OCI-LY1 (cell line): ENCODE measurements around the gene PDE4D.

ENCODE experiments used
- EZH2 ChIP-seq: fragments of 200-600 bp; sonication (generic), shearing (Covaris generic); IDR thresholded peaks from 2 replicates; pipeline ENCODE4 v1.8.0; 2017; ENCODE audit warnings: borderline replicate concordance, mixed run types, mild to moderate bottlenecking, antibody characterized with exemption, low read length, moderate library complexity, mixed read lengths
- TF ChIP-seq, protein P1 (sequence below): fragments of 200-600 bp; sonication (generic), shearing (Covaris generic); IDR thresholded peaks from 2 replicates; pipeline ENCODE4 v1.5.1; 2017; ENCODE audit warnings: mild to moderate bottlenecking, antibody characterized with exemption, low read length, moderate library complexity, mixed read lengths

DNA sequence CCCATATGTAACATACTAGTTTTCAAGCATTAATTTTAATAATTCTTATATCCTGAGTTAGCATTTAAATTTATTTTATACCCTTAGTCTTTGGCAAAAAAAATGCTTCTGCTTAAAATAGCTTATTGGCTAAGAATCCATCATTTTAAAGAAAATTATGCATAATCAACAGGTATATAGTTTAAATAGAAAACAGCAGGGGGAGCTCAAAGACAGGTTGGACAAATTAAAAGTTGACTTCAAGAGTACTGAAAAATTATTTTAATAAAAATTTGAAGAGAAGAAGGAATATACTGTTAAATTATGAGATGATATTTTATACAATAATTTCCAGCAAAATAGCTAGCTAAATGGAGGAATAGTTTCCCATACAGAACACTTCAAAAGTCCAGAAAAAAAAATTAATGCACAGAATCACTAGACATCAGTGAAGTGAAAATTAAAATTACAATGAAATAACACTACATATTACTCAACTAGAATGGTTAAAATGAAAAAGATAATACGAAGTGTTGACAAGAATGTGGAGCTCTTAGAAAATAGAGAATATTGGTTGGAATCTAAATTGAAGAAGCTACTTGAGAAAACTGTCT lies 387.1 kb downstream of the PDE4D start:
- TF ChIP-seq, protein P1, sequence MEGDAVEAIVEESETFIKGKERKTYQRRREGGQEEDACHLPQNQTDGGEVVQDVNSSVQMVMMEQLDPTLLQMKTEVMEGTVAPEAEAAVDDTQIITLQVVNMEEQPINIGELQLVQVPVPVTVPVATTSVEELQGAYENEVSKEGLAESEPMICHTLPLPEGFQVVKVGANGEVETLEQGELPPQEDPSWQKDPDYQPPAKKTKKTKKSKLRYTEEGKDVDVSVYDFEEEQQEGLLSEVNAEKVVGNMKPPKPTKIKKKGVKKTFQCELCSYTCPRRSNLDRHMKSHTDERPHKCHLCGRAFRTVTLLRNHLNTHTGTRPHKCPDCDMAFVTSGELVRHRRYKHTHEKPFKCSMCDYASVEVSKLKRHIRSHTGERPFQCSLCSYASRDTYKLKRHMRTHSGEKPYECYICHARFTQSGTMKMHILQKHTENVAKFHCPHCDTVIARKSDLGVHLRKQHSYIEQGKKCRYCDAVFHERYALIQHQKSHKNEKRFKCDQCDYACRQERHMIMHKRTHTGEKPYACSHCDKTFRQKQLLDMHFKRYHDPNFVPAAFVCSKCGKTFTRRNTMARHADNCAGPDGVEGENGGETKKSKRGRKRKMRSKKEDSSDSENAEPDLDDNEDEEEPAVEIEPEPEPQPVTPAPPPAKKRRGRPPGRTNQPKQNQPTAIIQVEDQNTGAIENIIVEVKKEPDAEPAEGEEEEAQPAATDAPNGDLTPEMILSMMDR: peak; percentile 47
- no peak for TF ChIP-seq EZH2
